Endodermal cell (in vitro differentiated cells): ENCODE data around the gene TRIM2. TPM values are rescaled to one million over a fixed set of nuclear protein-coding genes. Genes with fewer than 3 reads are reported as not detected.

Source experiments
- DNase-seq: peaks from one replicate; pipeline ENCODE4 v3.0.0-alpha.2; 2017
- H3K27ac ChIP-seq: 2 replicates; pipeline ENCODE4 v1.5.1; 2013; ENCODE audit warnings: mild to moderate bottlenecking, low read depth, low read length, moderate library complexity
- H3K27me3 ChIP-seq: 2 replicates; pipeline ENCODE4 v1.6.1; 2013; ENCODE audit warnings: mild to moderate bottlenecking, low read length, moderate library complexity; ENCODE audit not compliant: insufficient read depth, control insufficient read depth, poor library complexity, severe bottlenecking
- H3K36me3 ChIP-seq: 2 replicates; pipeline ENCODE4 v1.7.0; 2013; ENCODE audit warnings: mild to moderate bottlenecking, low read length, moderate library complexity; ENCODE audit not compliant: control insufficient read depth, insufficient read depth
- H3K4me1 ChIP-seq: one replicate; pipeline ENCODE4 v1.7.0; 2013; ENCODE audit warnings: low read length; ENCODE audit not compliant: control insufficient read depth, insufficient read depth
- H3K4me3 ChIP-seq: 2 replicates; pipeline ENCODE4 v1.5.1; 2013; ENCODE audit warnings: mild to moderate bottlenecking, low read length, moderate library complexity
- H3K9ac ChIP-seq: 2 replicates; pipeline ENCODE4 v1.6.1; 2013; ENCODE audit warnings: mild to moderate bottlenecking, low read length, moderate library complexity; ENCODE audit not compliant: poor library complexity, severe bottlenecking; ENCODE audit errors: extremely low read depth
- H3K9me3 ChIP-seq: 2 replicates; pipeline ENCODE4 v1.6.1; 2013; ENCODE audit warnings: mild to moderate bottlenecking, low read length, moderate library complexity; ENCODE audit not compliant: control insufficient read depth
- H3K27ac Mint-ChIP-seq: 2 replicates; pipeline ENCODE4 v1.8.0; 2020; ENCODE audit warnings: mixed read lengths
- H3K27me3 Mint-ChIP-seq: 2 replicates; pipeline ENCODE4 v1.8.0; 2021; ENCODE audit warnings: mild to moderate bottlenecking, mixed read lengths; ENCODE audit not compliant: insufficient read depth
- H3K36me3 Mint-ChIP-seq: 2 replicates; pipeline ENCODE4 v1.8.0; 2020; ENCODE audit warnings: low read depth, mixed read lengths
- H3K4me1 Mint-ChIP-seq: 2 replicates; pipeline ENCODE4 v1.8.0; 2020; ENCODE audit warnings: mixed read lengths
- H3K4me3 Mint-ChIP-seq: 2 replicates; pipeline ENCODE4 v1.8.0; 2020; ENCODE audit warnings: mild to moderate bottlenecking, moderate library complexity, mixed read lengths
- H3K9me3 Mint-ChIP-seq: 2 replicates; pipeline ENCODE4 v1.8.0; 2020; ENCODE audit warnings: mild to moderate bottlenecking, mixed read lengths
- WGBS, 2 experiments: methylation state at CpG; one replicate each; pipeline versions ENCODE4 v1.1.5 to v1.1.7; 2013; ENCODE audit warnings: missing lambda C conversion rate in 2 of 2, mixed read lengths in 1 of 2; ENCODE audit not compliant: insufficient coverage in 1 of 2, insufficient read length in 1 of 2; 5-methylcytosine and 5-hydroxymethylcytosine counted together
- total RNA-seq, 2 donors: library from RNA; stranded (reverse); fragmentation: NEBNext Ultra II Directional in 1 of 2; extraction: Animal tissue kit (Norgen Biotek cat#: 25700) in 1 of 2; gene quantifications; 2 replicates in 1 of 2; 3 replicates in 1 of 2; pipeline ENCODE4 v1.2.1, GENCODE V29; 2021
- TF ChIP-seq, protein P1 (sequence below): fragments of 200-600 bp; sonication (generic); conservative IDR thresholded peaks from 2 replicates; pipeline ENCODE4 v1.5.0; 2021; ENCODE audit warnings: antibody characterized with exemption, mild to moderate bottlenecking

The TRIM2 gene
- total RNA-seq, 2 donors from 2014 or later = 31.8 to 56.1 TPM

GRCh38 chr4:153274967-153275366 lies 70.7 kb downstream of the TRIM2 start:
- no peaks in the 10 kb centered on the region for H3K27me3 ChIP-seq
- no peak for DNase-seq
- TF ChIP-seq, protein P1, sequence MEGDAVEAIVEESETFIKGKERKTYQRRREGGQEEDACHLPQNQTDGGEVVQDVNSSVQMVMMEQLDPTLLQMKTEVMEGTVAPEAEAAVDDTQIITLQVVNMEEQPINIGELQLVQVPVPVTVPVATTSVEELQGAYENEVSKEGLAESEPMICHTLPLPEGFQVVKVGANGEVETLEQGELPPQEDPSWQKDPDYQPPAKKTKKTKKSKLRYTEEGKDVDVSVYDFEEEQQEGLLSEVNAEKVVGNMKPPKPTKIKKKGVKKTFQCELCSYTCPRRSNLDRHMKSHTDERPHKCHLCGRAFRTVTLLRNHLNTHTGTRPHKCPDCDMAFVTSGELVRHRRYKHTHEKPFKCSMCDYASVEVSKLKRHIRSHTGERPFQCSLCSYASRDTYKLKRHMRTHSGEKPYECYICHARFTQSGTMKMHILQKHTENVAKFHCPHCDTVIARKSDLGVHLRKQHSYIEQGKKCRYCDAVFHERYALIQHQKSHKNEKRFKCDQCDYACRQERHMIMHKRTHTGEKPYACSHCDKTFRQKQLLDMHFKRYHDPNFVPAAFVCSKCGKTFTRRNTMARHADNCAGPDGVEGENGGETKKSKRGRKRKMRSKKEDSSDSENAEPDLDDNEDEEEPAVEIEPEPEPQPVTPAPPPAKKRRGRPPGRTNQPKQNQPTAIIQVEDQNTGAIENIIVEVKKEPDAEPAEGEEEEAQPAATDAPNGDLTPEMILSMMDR = no peak
- no peaks in the 10 kb centered on the region for H3K9me3 ChIP-seq
- Mint-ChIP-seq H3K36me3 (peaks cover 24% of the 10 kb centered on the region), H3K4me3 (no peak overlapping the region), H3K4me1 (peaks cover 20% of the 10 kb centered on the region), H3K27ac (no peak overlapping the region), H3K27me3 (no peaks in the 10 kb centered on the region), H3K9me3 (no peaks in the 10 kb centered on the region)
- peaks cover 33% of the 10 kb centered on the region for H3K36me3 ChIP-seq
- 91 to 100% methylated on average over 2 of the region's 2 CpGs for WGBS, 2 experiments
- H3K27ac ChIP-seq = no peak overlapping the region
- H3K9ac ChIP-seq = no peak overlapping the region
- no peak overlapping the region for H3K4me3 ChIP-seq
- H3K4me1 ChIP-seq = peaks cover 5% of the 10 kb centered on the region

DNA sequence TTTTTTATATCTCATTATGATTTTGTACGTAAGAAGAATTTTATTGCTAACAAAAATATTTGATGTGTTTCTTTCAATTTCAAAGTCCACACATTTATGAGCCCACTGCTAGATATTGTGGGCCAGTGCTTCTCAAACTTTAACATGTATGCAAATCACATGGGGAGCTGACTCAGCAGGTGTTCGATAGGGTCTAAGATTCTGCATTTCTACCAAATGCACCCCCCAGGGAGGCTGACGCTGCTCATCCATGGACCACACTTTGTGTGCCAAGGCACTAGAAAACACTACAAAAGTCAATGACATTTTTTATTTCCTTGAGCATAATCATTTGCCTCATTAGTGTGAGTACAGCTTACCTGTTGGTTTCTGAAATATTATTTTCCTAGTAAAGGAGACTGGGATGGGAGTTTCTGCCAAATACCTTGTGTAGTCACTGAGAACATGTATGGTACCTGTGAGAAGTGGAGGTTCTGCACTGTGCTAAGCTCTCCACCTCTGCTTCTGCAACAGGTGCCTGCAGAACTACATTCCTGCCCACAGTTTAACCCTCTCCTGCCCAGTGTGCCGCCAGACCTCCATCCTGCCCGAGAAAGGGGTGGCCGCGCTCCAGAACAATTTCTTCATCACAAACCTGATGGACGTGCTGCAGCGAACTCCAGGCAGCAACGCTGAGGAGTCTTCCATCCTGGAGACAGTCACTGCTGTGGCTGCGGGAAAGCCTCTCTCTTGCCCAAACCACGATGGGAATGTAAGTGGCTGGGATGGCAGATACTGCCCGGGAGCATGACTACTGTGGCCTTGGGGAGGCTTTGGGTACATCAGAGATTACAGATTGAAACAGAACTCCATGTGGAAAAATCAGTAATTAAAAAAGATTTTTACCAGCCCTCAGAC lies 71.4 kb downstream of the TRIM2 start:
- H3K27me3 Mint-ChIP-seq = no peaks in the 10 kb centered on the region
- H3K27ac Mint-ChIP-seq = no peak overlapping the region
- H3K27me3 ChIP-seq = no peaks in the 10 kb centered on the region
- peaks cover 27% of the 10 kb centered on the region for H3K36me3 ChIP-seq
- WGBS, 2 experiments = 85 to 88% methylated on average over 10 to 13 of the region's 13 CpGs
- no peaks in the 10 kb centered on the region for H3K9me3 Mint-ChIP-seq
- H3K4me1 ChIP-seq = peaks cover 5% of the 10 kb centered on the region
- DNase-seq = no peak
- no peak overlapping the region for H3K4me3 Mint-ChIP-seq
- TF ChIP-seq, protein P1 = no peak
- H3K4me3 ChIP-seq = no peak overlapping the region
- no peak overlapping the region for H3K9ac ChIP-seq
- no peak overlapping the region for H3K27ac ChIP-seq
- H3K9me3 ChIP-seq = no peaks in the 10 kb centered on the region
- H3K36me3 Mint-ChIP-seq = peaks cover 25% of the 10 kb centered on the region
- peaks cover 20% of the 10 kb centered on the region for H3K4me1 Mint-ChIP-seq

- Mint-ChIP-seq H3K36me3 (peaks cover 33% of the 10 kb centered on the region), H3K27ac (no peak overlapping the region)
These were observed 72.7 kb downstream of the TRIM2 start for GRCh38 chr4:153276971-153277370.

More at GRCh38 chr4:153276971-153277370, 72.7 kb downstream of the TRIM2 start:
- DNase-seq = no peak
- Mint-ChIP-seq H3K27me3 (no peaks in the 10 kb centered on the region), H3K4me1 (peaks cover 20% of the 10 kb centered on the region), H3K4me3 (no peak overlapping the region), H3K9me3 (peaks cover 2% of the 10 kb centered on the region)
- H3K4me1 ChIP-seq = peaks cover 5% of the 10 kb centered on the region
- 79 to 90% methylated on average over 3 of the region's 3 CpGs for WGBS, 2 experiments
- no peaks in the 10 kb centered on the region for H3K27me3 ChIP-seq
- H3K4me3 ChIP-seq = no peak overlapping the region
- no peak overlapping the region for H3K9ac ChIP-seq
- peaks cover 37% of the 10 kb centered on the region for H3K36me3 ChIP-seq
- no peak overlapping the region for H3K27ac ChIP-seq
- H3K9me3 ChIP-seq = peaks cover 4% of the 10 kb centered on the region
- TF ChIP-seq, protein P1 = no peak
